Activated naive CD4-positive, alpha-beta T cell treated with anti-CD3 and anti-CD28 coated beads, Interleukin-2, amount 10 ng/mL, durations not matched to agents 7 days and 5 days (primary cell): ENCODE data around the gene ART4.

Experiments used
- CTCF ChIA-PET: fragments of 350-600 bp; sonication (Branson Sonifier 250); formaldehyde crosslinking; loops from one replicate; lab custom pipeline; 2021; ENCODE audit warnings: antibody characterized with exemption; lab: Charles Lee
- DNase-seq: peaks from one replicate; pipeline ENCODE4 v3.0.0-alpha.2; 2020
- H3K27ac Mint-ChIP-seq: one replicate; pipeline ENCODE4 v1.8.0; 2021; ENCODE audit warnings: mild to moderate bottlenecking, moderate library complexity, mixed read lengths
- H3K27me3 Mint-ChIP-seq: one replicate; pipeline ENCODE4 v1.8.0; 2021; ENCODE audit warnings: mild to moderate bottlenecking, mixed read lengths
- H3K36me3 Mint-ChIP-seq: one replicate; pipeline ENCODE4 v1.8.0; 2021; ENCODE audit warnings: mixed read lengths
- H3K4me1 Mint-ChIP-seq: one replicate; pipeline ENCODE4 v1.8.0; 2021; ENCODE audit warnings: mixed read lengths
- H3K4me3 Mint-ChIP-seq: one replicate; pipeline ENCODE4 v1.8.0; 2021; ENCODE audit warnings: mild to moderate bottlenecking, moderate library complexity, mixed read lengths
- H3K9me3 Mint-ChIP-seq: one replicate; pipeline ENCODE4 v1.8.0; 2021; ENCODE audit warnings: mixed read lengths

The ART4 gene, protein sequence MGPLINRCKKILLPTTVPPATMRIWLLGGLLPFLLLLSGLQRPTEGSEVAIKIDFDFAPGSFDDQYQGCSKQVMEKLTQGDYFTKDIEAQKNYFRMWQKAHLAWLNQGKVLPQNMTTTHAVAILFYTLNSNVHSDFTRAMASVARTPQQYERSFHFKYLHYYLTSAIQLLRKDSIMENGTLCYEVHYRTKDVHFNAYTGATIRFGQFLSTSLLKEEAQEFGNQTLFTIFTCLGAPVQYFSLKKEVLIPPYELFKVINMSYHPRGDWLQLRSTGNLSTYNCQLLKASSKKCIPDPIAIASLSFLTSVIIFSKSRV

DNA sequence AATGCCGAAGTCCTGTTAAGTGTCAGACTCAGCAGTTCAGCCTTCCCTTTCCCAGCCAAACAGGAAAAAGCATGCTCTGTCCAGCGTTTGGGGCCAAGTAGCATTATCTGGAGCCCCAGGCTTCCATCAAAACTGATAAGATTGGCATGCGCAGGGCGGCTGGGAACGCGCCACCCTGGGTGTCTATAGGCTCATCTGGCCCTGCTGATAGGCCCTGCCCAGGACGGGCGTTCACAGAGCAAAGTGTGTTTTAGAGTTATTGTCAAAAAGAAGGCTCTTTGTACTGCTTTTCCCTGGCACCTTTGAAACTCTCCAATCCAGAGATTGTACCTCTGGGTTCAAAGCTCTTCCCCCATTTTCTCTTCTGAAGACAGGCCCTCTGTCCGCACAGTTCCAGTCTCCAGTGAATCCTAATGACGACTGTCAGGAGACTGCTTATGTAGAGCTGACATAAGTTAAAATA, at the start of gene ART4:
Gene ART4, minus strand, starts transcription at position 102 of the 463 bp plus-strand sequence. CDS start 413 bp downstream, outside the sequence.
- H3K4me1 Mint-ChIP-seq = peaks cover 2% of the 10 kb centered on the region
- no peak within 1 kb of the TSS for H3K27ac Mint-ChIP-seq
- H3K27me3 Mint-ChIP-seq = peaks cover 12% of the 10 kb centered on the region
- no peak within 1 kb of the TSS for H3K4me3 Mint-ChIP-seq
- CTCF ChIA-PET = interaction anchor here (0.5 to 11.1 kb wide), 5 partner anchors 12 to 150 kb away, joined by 3 to 106 read pairs (median 4); no protein-coding TSS in a partner anchor
- no peak for DNase-seq
- no peaks in the 10 kb centered on the region for H3K9me3 Mint-ChIP-seq
- no peaks in the 10 kb centered on the region for H3K36me3 Mint-ChIP-seq

DNA sequence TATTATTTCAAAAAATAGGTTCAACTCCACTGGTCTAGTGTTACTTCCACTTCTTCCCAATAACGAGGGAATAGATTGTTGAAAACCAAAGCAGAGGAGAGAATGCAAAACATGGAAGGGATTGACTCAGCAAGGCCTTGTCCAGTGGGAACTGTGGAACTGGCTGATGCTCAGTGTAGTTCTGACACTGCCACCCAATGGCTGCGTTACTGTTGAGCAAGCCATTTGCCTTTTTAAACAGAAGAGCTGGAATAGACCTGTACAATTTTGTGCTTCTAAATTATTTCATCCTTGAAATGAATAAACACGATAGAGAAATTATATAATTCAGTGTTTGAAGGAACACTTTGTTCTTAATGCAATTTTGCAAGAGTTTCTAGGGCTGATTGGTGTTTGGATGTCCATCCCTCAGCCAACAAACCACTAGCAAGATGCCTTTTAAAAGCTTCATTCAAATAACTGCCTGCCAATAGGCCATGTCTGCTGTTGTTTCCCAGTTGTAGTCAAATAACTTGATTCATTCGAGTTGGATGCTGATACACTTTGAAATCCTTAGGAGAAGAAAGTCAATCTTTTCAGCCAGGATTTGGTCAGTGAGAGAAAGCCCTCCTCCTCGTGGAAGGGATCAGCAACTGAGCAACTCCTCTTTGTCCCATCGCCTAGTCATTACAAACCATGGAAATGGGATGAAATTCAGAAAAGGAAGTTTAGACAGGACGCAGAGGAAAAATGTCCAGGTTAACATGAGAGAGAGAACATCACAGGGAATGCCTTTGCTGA, 49.6 kb upstream of the ART4 start:
- DNase-seq = no peak
- H3K9me3 Mint-ChIP-seq = no peaks in the 10 kb centered on the region
- CTCF ChIA-PET = interaction anchor here (1.1 kb wide), 1 partner anchor 169 kb away, joined by 4 read pairs; no protein-coding TSS in a partner anchor

DNA sequence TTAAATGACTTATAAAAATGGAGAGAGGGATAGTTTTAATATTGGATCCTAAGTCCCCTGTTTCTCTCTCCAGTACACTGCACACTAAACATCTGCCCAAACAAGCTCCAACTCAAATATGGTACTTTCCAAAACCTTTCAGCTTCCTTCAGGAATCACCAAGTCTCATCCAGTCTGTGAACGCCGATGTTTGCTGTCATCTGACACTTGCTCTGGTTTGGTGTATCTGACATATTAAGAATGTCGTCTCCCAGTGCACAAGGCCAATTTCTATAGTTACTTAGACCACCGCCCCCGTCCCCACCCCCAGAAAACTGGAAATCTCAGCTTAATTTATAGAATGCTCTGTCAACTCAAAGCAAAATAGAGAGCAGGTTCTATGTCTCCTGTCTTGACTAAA, 47.4 kb upstream of the ART4 start:
- Mint-ChIP-seq H3K4me1 (peaks cover 6% of the 10 kb centered on the region), H3K27me3 (peaks cover 47% of the 10 kb centered on the region), H3K4me3 (no peak overlapping the region), H3K9me3 (no peaks in the 10 kb centered on the region), H3K36me3 (no peaks in the 10 kb centered on the region), H3K27ac (no peak overlapping the region)
- CTCF ChIA-PET = interaction anchor here (0.8 kb wide), 2 partner anchors 38 to 43 kb away, joined by 3 to 4 read pairs; no protein-coding TSS in a partner anchor
- DNase-seq = no peak

More for the DNA sequence above, 49.6 kb upstream of the ART4 start:
- H3K27me3 Mint-ChIP-seq = peaks cover 29% of the 10 kb centered on the region
- no peak overlapping the region for H3K27ac Mint-ChIP-seq
- H3K4me1 Mint-ChIP-seq = no peaks in the 10 kb centered on the region
- no peak overlapping the region for H3K4me3 Mint-ChIP-seq
- no peaks in the 10 kb centered on the region for H3K36me3 Mint-ChIP-seq

DNA sequence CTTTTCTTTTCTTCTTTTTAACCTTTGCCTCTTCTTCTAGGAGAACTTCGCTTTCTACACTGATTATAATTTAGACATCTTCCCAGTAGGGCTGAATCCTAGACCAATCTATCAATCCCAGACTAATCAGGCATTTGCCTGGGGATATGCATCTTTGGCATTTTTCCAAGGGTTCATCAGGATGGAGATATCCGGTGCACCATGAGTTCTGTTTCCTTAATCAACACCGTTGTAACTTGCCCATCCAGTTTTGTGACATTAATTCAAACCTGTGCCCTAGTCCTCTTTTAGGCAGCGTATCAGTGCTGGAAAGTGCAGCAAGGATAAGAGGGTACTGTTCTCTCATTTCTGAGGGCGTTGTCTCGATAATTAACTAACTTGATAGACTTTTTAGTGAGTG, 42.9 kb upstream of the ART4 start:
- Mint-ChIP-seq H3K9me3 (no peaks in the 10 kb centered on the region), H3K4me3 (no peak overlapping the region), H3K27ac (no peak overlapping the region), H3K4me1 (peaks cover 15% of the 10 kb centered on the region), H3K27me3 (peaks cover 46% of the 10 kb centered on the region), H3K36me3 (no peaks in the 10 kb centered on the region)
- DNase-seq = no peak
- CTCF ChIA-PET = interaction anchor here (1.4 kb wide), 1 partner anchor 10 kb away, joined by 4 read pairs; no protein-coding TSS in a partner anchor

DNA sequence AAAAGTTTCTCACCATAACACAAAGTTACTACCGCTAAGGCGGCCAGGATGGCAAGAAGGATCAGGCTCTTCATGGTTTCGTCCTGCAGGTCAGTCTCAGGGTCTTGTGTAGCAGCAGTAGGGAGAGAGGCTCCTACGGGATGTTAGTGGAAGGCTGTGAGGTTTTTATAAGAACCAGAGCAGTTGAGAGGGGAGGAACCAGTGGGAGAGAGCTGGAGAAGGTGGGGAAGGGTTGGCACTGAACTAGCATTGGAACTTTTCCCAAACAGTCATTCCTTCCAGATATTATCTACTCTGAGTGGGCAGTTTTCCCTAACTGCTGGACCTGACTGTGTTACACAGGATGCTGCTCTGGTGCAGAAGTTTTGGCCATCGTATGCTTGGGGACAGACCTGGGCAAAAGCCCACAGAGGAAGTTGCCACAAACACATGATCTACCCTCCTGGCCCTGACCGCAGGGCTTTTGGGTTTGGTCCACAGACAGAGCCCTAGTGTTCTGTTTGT, 42.4 kb upstream of the ART4 start, which contains the start of gene MGP:
Gene MGP, minus strand, starts transcription at position 137 of the 504 bp plus-strand sequence. Its CDS starts 63 bp downstream, at position 74.
- DNase-seq = no peak
- Mint-ChIP-seq H3K4me1 (peaks cover 19% of the 10 kb centered on the region), H3K9me3 (peaks cover 3% of the 10 kb centered on the region), H3K27ac (peak within 1 kb of the TSS; percentile 71), H3K4me3 (no peak within 1 kb of the TSS), H3K36me3 (peaks cover 1% of the 10 kb centered on the region), H3K27me3 (peaks cover 46% of the 10 kb centered on the region)
- CTCF ChIA-PET = no interaction called here

DNA sequence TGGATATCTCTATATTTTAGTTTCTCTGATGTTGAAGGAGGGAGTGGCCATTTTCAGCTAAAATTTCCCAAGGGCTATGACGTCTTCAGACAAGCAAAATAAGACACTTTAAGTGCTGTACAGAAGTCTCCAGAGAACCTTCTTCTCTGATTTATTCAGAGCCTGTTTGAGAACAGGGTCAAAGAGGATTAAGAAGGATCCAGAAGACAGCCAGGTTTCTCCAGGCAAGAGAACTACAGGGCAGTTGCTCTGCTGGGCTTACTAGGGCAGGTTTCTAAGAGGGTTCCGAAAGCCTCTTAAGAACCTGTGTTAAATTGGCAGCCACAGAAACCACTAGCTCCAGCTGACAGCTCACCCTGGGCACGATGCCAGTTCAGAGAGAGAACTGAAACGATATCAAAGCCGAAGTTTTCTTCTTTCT, 41.1 kb upstream of the ART4 start:
- H3K27ac Mint-ChIP-seq = peak overlapping the region; percentile 71

DNA sequence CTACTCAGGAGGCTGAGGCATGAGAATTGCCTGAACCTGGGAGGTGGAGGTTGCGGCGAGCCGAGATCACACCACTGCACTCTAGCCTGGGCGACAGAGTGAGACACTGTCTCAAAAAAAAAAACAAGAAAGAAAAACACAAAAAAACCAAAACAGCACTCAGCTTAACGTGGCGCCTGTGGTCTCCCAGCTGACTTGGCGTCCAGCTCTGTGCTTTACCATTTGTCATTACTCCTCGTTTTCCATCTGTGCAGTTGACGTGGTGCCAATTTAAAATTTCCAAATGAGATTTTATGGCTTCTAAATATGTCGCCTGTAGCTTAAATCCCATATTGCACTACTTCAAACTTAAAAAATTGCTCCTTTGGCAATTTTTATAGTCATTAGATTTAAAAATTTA, 40.4 kb upstream of the ART4 start:
- Mint-ChIP-seq H3K4me1 (peaks cover 27% of the 10 kb centered on the region), H3K4me3 (no peak overlapping the region), H3K27ac (no peak overlapping the region), H3K9me3 (peaks cover 3% of the 10 kb centered on the region), H3K36me3 (peaks cover 8% of the 10 kb centered on the region), H3K27me3 (peaks cover 34% of the 10 kb centered on the region)
- CTCF ChIA-PET = interaction anchor here (0.7 to 1.0 kb wide), 2 partner anchors 13 to 108 kb away, joined by 3 to 4 read pairs; no protein-coding TSS in a partner anchor
- no peak for DNase-seq

More for the DNA sequence above, 41.1 kb upstream of the ART4 start:
- Mint-ChIP-seq H3K4me1 (peaks cover 27% of the 10 kb centered on the region), H3K4me3 (no peak overlapping the region), H3K27me3 (peaks cover 41% of the 10 kb centered on the region), H3K36me3 (peaks cover 7% of the 10 kb centered on the region), H3K9me3 (peaks cover 3% of the 10 kb centered on the region)
- CTCF ChIA-PET = interaction anchor here (0.7 kb wide), 1 partner anchor 14 kb away, joined by 4 read pairs; no protein-coding TSS in a partner anchor
- DNase-seq = peak; percentile 77

DNA sequence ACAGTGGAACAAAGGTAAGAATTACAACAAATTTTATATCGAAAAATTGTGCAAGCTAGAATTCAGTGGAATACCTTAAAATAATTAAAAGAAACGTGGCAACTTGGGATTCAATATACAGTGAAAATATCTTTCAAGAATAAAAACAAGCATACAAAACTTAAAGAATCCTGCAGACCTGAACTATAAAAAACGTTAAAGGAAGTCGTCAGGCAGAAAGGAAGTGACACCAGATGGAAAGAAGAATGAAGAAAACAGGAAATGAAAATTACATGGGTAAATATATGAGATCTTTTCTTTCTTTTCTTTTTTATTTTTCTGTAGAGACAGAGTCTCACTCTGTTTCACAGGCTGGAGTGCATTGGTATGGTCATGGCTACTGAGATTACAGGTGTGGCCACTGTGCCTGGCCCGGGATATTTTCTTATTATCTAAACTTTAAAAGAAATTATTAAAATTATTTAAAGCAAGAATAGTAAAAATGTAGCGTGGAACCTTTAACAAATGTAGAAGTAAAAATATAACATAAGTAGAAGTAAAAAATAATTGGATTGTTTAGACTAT, 37.6 kb upstream of the ART4 start:
- CTCF ChIA-PET = no interaction called here
- DNase-seq = no peak
- peaks cover 11% of the 10 kb centered on the region for H3K27me3 Mint-ChIP-seq
- H3K27ac Mint-ChIP-seq = peak overlapping the region; percentile 56
- peaks cover 8% of the 10 kb centered on the region for H3K36me3 Mint-ChIP-seq
- peaks cover 23% of the 10 kb centered on the region for H3K4me1 Mint-ChIP-seq
- peaks cover 3% of the 10 kb centered on the region for H3K9me3 Mint-ChIP-seq
- H3K4me3 Mint-ChIP-seq = no peak overlapping the region

DNA sequence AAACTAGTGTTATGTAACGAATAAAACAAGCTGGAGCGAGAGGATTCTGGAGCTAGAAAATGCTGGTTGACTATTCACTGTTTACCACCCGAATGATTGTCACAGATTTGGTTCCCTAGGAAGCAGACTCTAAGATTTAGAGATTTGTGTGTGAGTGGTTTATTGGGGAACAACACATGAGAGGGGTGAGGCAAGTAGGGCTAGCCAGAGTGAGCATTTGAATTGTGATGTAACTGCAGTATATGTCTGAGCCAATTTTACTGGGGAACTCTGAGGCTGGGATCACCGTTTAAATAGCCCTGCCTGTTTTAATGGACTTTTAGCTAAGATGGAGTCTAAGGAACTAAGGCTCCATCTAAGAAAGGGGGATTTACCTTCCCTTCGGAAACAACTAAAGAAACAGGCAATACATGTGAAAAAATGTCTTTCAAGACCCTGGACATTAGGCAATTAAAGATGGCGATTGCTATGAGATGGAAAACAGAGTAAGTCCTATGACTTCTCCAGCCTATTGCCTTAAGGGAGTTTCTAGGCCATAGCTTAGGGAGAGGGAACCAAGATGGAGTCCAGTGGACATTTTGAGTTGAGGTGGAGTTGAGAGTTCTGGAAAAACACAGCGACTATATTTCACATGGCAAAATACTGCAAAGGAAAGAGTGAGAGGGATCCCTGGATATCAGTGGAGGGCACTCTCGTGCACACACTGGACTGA, 36.1 kb upstream of the ART4 start:
- DNase-seq = no peak
- CTCF ChIA-PET = no interaction called here
- Mint-ChIP-seq H3K4me1 (peaks cover 14% of the 10 kb centered on the region), H3K36me3 (peaks cover 8% of the 10 kb centered on the region), H3K4me3 (no peak overlapping the region), H3K27me3 (no peaks in the 10 kb centered on the region), H3K27ac (no peak overlapping the region), H3K9me3 (peaks cover 3% of the 10 kb centered on the region)

DNA sequence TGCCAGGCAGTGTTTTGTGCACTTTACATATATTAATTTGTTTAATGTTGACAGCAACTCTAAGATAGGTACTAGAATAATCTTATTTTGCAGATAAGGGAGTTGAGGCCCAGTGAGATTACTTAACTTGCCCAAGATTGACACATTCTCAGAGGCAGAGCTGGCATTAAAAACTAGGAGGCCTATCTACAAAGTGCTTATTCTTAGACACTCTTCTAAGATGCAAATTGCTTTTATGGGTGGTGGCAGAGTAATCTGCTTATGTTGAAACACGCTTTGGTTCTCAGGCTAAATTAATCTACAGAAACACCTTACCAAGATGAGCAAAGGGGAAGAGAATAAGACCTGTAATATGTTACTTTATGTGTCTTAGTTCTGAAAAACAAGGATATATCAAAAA, 35.2 kb upstream of the ART4 start:
- H3K4me1 Mint-ChIP-seq = peaks cover 11% of the 10 kb centered on the region
- no peak for DNase-seq
- no peak overlapping the region for H3K4me3 Mint-ChIP-seq
- CTCF ChIA-PET = no interaction called here
- no peak overlapping the region for H3K27ac Mint-ChIP-seq
- peaks cover 8% of the 10 kb centered on the region for H3K36me3 Mint-ChIP-seq
- no peaks in the 10 kb centered on the region for H3K27me3 Mint-ChIP-seq
- peaks cover 3% of the 10 kb centered on the region for H3K9me3 Mint-ChIP-seq

DNA sequence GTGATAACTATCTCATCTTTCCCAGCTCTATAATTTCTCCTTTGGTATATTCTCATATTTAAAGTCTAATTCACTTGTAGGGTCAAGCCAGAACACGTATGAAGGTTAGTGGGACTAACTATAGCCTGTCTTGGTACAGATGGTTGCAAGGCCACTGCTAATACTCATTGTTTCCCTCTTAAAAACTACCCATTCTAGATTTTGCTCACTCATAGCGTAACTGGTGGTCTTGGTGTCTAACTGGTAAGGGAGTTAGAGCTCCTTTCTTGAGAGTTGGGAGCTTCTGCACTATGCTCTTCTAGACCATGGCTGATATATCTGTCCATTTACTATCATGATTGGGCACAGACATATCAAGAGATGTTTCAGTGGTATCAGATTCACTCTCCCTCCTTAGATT, 33.5 kb upstream of the ART4 start:
- H3K9me3 Mint-ChIP-seq = peaks cover 3% of the 10 kb centered on the region
- H3K36me3 Mint-ChIP-seq = peaks cover 8% of the 10 kb centered on the region
- H3K27ac Mint-ChIP-seq = no peak overlapping the region
- CTCF ChIA-PET = no interaction called here
- peaks cover 11% of the 10 kb centered on the region for H3K4me1 Mint-ChIP-seq
- no peak for DNase-seq
- no peak overlapping the region for H3K4me3 Mint-ChIP-seq
- H3K27me3 Mint-ChIP-seq = no peaks in the 10 kb centered on the region

DNA sequence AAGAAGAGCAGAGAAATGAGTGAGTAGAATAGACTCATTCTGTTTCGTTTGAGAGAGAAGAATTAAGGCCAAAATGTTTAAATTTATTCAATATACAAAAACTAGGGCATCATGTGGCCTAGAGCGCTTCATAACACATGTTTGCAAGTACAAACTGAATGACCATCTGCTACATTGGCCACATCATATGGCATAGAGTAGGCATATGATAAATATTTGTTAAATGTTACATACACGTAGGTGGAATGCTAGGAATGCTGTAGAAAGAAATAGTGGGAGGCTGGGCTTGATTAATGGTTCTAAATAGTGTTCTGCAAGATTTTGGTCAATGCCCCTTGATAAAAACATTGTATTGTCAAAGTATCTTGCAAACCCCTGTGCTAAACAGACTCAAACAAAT, 31.6 kb upstream of the ART4 start:
- DNase-seq = no peak
- peaks cover 4% of the 10 kb centered on the region for H3K36me3 Mint-ChIP-seq
- no peak overlapping the region for H3K27ac Mint-ChIP-seq
- no peaks in the 10 kb centered on the region for H3K9me3 Mint-ChIP-seq
- no peaks in the 10 kb centered on the region for H3K27me3 Mint-ChIP-seq
- peaks cover 2% of the 10 kb centered on the region for H3K4me1 Mint-ChIP-seq
- CTCF ChIA-PET = no interaction called here
- H3K4me3 Mint-ChIP-seq = no peak overlapping the region

DNA sequence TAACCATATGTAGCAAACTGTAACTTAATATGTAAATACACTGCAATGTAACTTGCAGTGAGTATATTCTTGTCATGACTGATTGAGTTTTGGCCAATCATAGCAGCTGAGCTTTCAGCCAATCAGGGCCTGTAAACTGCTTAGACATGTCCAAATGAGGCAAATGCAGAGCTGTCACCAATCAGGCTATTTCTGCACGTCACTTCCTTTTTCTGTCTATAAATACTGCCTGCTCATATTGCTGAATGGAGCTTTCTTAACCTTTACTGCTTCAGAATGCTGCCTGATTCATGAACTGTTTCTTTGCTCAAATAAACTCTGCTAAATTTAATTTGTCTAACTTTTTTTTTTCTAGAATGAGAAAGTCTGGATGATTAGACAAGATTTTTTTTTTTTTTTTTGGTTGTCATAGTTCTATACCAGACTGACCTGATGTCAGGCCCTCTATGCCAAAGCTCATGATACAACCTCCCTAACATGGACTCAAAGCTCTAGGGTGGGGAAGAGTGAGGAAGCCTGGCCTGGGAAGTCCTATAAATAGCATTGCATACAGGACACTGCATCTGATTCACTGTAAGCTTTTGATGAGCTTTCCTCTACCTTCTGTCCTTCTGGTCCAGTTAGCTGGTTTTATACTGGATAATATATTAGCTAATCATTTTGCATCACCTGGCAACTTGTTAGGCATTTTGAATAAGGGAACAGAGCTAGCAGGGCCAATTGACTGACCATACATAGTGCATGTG, 30.3 kb upstream of the ART4 start:
- Mint-ChIP-seq H3K36me3 (no peaks in the 10 kb centered on the region), H3K4me1 (no peaks in the 10 kb centered on the region), H3K27ac (no peak overlapping the region), H3K4me3 (no peak overlapping the region), H3K27me3 (no peaks in the 10 kb centered on the region), H3K9me3 (no peaks in the 10 kb centered on the region)
- CTCF ChIA-PET = interaction anchor here (0.7 to 1.3 kb wide), 3 partner anchors 30 to 1200 kb away, joined by 3 read pairs; no protein-coding TSS in a partner anchor
- DNase-seq = no peak
